Loucy (cell line): ENCODE results near the gene MACC1.

Experiments used
- H2AFZ ChIP-seq: fragments of 200-600 bp; sonication (generic); 2 replicates; pipeline ENCODE4 v1.6.0; 2016; ENCODE audit warnings: antibody characterized with exemption, mild to moderate bottlenecking, low read length, moderate library complexity
- H3F3A ChIP-seq: fragments of 200-600 bp; 2 replicates; pipeline ENCODE4 v1.6.0; 2016; ENCODE audit warnings: antibody characterized with exemption, low read depth, mild to moderate bottlenecking
- H3K27me3 ChIP-seq: fragments of 200-600 bp; sonication (generic); 2 replicates; pipeline ENCODE4 v1.6.1; 2014; ENCODE audit warnings: low read length, mild to moderate bottlenecking; ENCODE audit not compliant: insufficient read depth, poor library complexity, severe bottlenecking
- H3K36me3 ChIP-seq: fragments of 200-600 bp; sonication (generic); 2 replicates; pipeline ENCODE4 v1.6.1; 2016; ENCODE audit warnings: low read length; ENCODE audit not compliant: insufficient read depth
- H3K4me1 ChIP-seq: fragments of 200-600 bp; sonication (generic); 2 replicates; pipeline ENCODE4 v1.5.1; 2014; ENCODE audit warnings: low read length, mild to moderate bottlenecking; ENCODE audit not compliant: insufficient read depth, poor library complexity, severe bottlenecking
- H3K4me2 ChIP-seq: fragments of 200-600 bp; sonication (generic); 2 replicates; pipeline ENCODE4 v1.6.0; 2014; ENCODE audit warnings: antibody characterized with exemption, low read length, low read depth, mild to moderate bottlenecking; ENCODE audit not compliant: poor library complexity, severe bottlenecking
- H3K4me3 ChIP-seq: fragments of 200-600 bp; sonication (generic); 2 replicates; pipeline ENCODE4 v1.5.1; 2014; ENCODE audit warnings: low read length, mild to moderate bottlenecking, mixed read lengths; ENCODE audit not compliant: poor library complexity, severe bottlenecking
- H3K79me2 ChIP-seq: fragments of 200-600 bp; sonication (generic); 2 replicates; pipeline ENCODE4 v1.6.1; 2014; ENCODE audit warnings: low read length; ENCODE audit not compliant: insufficient read depth
- H3K9ac ChIP-seq: fragments of 200-600 bp; sonication (generic); 2 replicates; pipeline ENCODE4 v1.6.0; 2014; ENCODE audit warnings: mild to moderate bottlenecking, low read depth, low read length, moderate library complexity; ENCODE audit not compliant: poor library complexity, severe bottlenecking
- H3K9me2 ChIP-seq: fragments of 200-600 bp; sonication (generic); replicated peaks from 2 replicates; pipeline ENCODE4 v1.6.1; 2016; ENCODE audit warnings: low read depth, low read length, mixed read lengths
- H3K9me3 ChIP-seq: fragments of 200-600 bp; sonication (generic); 2 replicates; pipeline ENCODE4 v1.6.1; 2014; ENCODE audit warnings: mild to moderate bottlenecking, antibody characterized with exemption, low read length, low read depth; ENCODE audit not compliant: insufficient read depth
- H4K20me1 ChIP-seq: fragments of 200-600 bp; sonication (generic); 2 replicates; pipeline ENCODE4 v1.6.0; 2014; ENCODE audit warnings: antibody characterized with exemption, low read length, mild to moderate bottlenecking; ENCODE audit not compliant: insufficient read depth, poor library complexity, severe bottlenecking
- EZH2phosphoT487 ChIP-seq: fragments of 200-600 bp; IDR thresholded peaks from 2 replicates; pipeline ENCODE4 v1.6.1; 2018; ENCODE audit warnings: antibody characterized with exemption, mild to moderate bottlenecking, moderate library complexity, borderline replicate concordance
- TF ChIP-seq, protein P1 (sequence below): fragments of 200-600 bp; sonication (generic); conservative IDR thresholded peaks from 2 replicates; pipeline ENCODE4 v1.5.1; 2014; ENCODE audit warnings: mild to moderate bottlenecking, antibody characterized with exemption, low read length

MACC1 gene

DNA sequence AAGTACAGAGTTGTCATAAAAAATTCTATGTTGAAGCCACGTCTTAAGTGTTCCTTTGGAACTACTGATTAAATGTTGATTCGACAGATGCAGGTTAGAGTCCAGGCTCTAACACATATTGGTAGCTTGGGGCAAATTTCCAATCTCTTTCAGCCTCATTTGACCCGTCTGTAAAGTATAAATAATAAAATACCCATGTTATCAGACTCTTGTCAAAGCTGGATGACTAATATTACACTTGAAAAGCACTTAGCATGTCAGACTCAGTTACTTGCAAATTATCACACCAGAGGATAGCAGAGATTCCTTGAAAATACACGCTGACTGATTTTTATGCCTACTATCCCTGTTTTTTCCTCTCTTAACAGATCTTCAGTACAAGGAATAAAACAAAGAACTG, 18.1 kb upstream of the MACC1 start:
- Histone ChIP-seq H3K9me3 (no peaks in the 10 kb centered on the region), H2AFZ (no peak overlapping the region), H3F3A (no peaks in the 10 kb centered on the region), H4K20me1 (no peaks in the 10 kb centered on the region), H3K4me3 (no peak overlapping the region), H3K9me2 (no peaks in the 10 kb centered on the region), H3K79me2 (no peaks in the 10 kb centered on the region), H3K9ac (no peak overlapping the region), H3K36me3 (no peaks in the 10 kb centered on the region), H3K27me3 (no peaks in the 10 kb centered on the region), H3K4me1 (no peaks in the 10 kb centered on the region), H3K4me2 (no peak overlapping the region)
- TF ChIP-seq, protein P1, sequence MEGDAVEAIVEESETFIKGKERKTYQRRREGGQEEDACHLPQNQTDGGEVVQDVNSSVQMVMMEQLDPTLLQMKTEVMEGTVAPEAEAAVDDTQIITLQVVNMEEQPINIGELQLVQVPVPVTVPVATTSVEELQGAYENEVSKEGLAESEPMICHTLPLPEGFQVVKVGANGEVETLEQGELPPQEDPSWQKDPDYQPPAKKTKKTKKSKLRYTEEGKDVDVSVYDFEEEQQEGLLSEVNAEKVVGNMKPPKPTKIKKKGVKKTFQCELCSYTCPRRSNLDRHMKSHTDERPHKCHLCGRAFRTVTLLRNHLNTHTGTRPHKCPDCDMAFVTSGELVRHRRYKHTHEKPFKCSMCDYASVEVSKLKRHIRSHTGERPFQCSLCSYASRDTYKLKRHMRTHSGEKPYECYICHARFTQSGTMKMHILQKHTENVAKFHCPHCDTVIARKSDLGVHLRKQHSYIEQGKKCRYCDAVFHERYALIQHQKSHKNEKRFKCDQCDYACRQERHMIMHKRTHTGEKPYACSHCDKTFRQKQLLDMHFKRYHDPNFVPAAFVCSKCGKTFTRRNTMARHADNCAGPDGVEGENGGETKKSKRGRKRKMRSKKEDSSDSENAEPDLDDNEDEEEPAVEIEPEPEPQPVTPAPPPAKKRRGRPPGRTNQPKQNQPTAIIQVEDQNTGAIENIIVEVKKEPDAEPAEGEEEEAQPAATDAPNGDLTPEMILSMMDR: no peak
- TF ChIP-seq EZH2phosphoT487: no peak

DNA sequence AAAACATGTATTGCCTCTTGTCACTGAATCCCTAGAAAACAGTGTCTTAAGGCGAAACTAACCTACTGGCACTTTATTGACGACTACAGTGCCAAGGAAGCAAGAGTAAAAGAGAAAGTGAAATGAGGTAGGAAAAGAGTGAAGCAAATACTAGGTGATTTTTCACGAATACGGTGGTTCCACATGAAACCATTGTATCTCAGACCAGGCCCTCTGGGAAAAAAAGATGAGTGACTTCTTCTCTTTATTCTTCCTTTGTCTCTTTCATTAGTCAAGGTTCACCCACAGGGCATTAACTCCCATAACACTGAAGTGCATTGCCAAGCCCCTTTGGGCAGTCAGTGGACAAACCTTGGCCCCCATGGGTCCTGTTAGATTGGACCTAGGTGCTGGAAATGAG, 16.2 kb upstream of the MACC1 start:
- no peaks in the 10 kb centered on the region for H3K79me2 ChIP-seq
- H3F3A ChIP-seq: no peaks in the 10 kb centered on the region
- no peaks in the 10 kb centered on the region for H3K9me3 ChIP-seq
- H2AFZ ChIP-seq: no peak overlapping the region
- H3K9ac ChIP-seq: no peak overlapping the region
- H3K4me2 ChIP-seq: no peak overlapping the region
- no peak overlapping the region for H3K4me3 ChIP-seq
- TF ChIP-seq, protein P1: no peak
- no peak for TF ChIP-seq EZH2phosphoT487
- H4K20me1 ChIP-seq: no peaks in the 10 kb centered on the region
- H3K36me3 ChIP-seq: no peaks in the 10 kb centered on the region
- H3K4me1 ChIP-seq: no peaks in the 10 kb centered on the region
- no peaks in the 10 kb centered on the region for H3K27me3 ChIP-seq
- no peaks in the 10 kb centered on the region for H3K9me2 ChIP-seq

DNA sequence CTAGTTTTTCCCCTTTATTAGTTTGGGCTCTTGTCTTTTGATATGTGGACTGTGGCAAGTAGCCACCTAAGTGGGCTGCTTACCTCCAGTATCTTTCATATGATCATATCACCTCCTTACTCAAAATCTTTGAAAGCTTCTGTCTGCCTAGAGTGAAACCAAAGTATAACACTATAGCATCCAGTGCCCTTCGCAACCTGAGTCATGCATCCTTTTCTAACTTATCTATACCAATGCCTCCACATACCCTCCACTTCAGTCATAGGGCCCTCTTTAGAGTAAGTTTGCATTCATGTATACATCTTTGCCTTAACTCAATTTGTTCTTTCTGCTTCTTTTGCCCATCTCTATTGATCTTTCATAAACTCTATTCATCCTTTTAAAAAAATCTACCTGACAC, 15.7 kb upstream of the MACC1 start:
- H2AFZ ChIP-seq: no peak overlapping the region
- no peaks in the 10 kb centered on the region for H3F3A ChIP-seq
- H4K20me1 ChIP-seq: no peaks in the 10 kb centered on the region
- no peaks in the 10 kb centered on the region for H3K4me1 ChIP-seq
- H3K4me2 ChIP-seq: no peak overlapping the region
- H3K9me3 ChIP-seq: no peaks in the 10 kb centered on the region
- H3K27me3 ChIP-seq: no peaks in the 10 kb centered on the region
- H3K4me3 ChIP-seq: no peak overlapping the region
- H3K9ac ChIP-seq: no peak overlapping the region
- no peaks in the 10 kb centered on the region for H3K79me2 ChIP-seq
- TF ChIP-seq EZH2phosphoT487: no peak
- TF ChIP-seq, protein P1: no peak
- no peaks in the 10 kb centered on the region for H3K36me3 ChIP-seq
- no peaks in the 10 kb centered on the region for H3K9me2 ChIP-seq
